ENCODE measurements around the gene RGS12.
"Not testable (repeated sequence)": the region's sequence is repeated elsewhere in the genome, so short reads cannot be mapped to it uniquely, and the experiment has no call there.

Gene RGS12

GRCh38 chr4:3297066-3297859 is 4.4 kb downstream of the RGS12 start:
- DNase-seq: no peak

GRCh38 chr4:3299122-3299975 is 6.5 kb downstream of the RGS12 start:
- no peak for DNase-seq

- DNase-seq: no peak
These were observed 7.3 kb downstream of the RGS12 start for GRCh38 chr4:3299976-3300671.

- not testable (repeated sequence) for DNase-seq
These were observed 8.1 kb downstream of the RGS12 start for GRCh38 chr4:3300882-3301281.

GRCh38 chr4:3301450-3302172 is 8.8 kb downstream of the RGS12 start:
- no peak for DNase-seq

GRCh38 chr4:3302173-3302785 is 9.5 kb downstream of the RGS12 start:
- DNase-seq: peak; percentile 48 to 50

- no peak for DNase-seq
These were observed 10.2 kb downstream of the RGS12 start for GRCh38 chr4:3302786-3303564.

GRCh38 chr4:3303565-3303824 is 10.7 kb downstream of the RGS12 start:
- DNase-seq: no peak

GRCh38 chr4:3303923-3304710 is 11.3 kb downstream of the RGS12 start:
- no peak for DNase-seq

- no peak for DNase-seq
These were observed 12.2 kb downstream of the RGS12 start for GRCh38 chr4:3304831-3305609.

- no peak for DNase-seq
These were observed 13.0 kb downstream of the RGS12 start for GRCh38 chr4:3305610-3306371.

GRCh38 chr4:3306450-3306849 is 13.6 kb downstream of the RGS12 start:
- DNase-seq: no peak

- DNase-seq: no peak
These were observed 14.2 kb downstream of the RGS12 start for GRCh38 chr4:3307060-3307459.

GRCh38 chr4:3307486-3307885 is 14.7 kb downstream of the RGS12 start:
- DNase-seq: no peak

GRCh38 chr4:3307891-3308575 is 15.2 kb downstream of the RGS12 start:
- DNase-seq: no peak

- DNase-seq: no peak
These were observed 15.9 kb downstream of the RGS12 start for GRCh38 chr4:3308691-3309090.

GRCh38 chr4:3310301-3311094 is 17.7 kb downstream of the RGS12 start:
- no peak for DNase-seq

- DNase-seq: no peak
These were observed 18.2 kb downstream of the RGS12 start for GRCh38 chr4:3311095-3311372.
